ENCODE measurements around the gene PAM16.

Gene PAM16

GRCh38 chr16:4317532-4318450 lies 33.3 kb downstream of the PAM16 start:
- TF ChIP-seq, protein P1, sequence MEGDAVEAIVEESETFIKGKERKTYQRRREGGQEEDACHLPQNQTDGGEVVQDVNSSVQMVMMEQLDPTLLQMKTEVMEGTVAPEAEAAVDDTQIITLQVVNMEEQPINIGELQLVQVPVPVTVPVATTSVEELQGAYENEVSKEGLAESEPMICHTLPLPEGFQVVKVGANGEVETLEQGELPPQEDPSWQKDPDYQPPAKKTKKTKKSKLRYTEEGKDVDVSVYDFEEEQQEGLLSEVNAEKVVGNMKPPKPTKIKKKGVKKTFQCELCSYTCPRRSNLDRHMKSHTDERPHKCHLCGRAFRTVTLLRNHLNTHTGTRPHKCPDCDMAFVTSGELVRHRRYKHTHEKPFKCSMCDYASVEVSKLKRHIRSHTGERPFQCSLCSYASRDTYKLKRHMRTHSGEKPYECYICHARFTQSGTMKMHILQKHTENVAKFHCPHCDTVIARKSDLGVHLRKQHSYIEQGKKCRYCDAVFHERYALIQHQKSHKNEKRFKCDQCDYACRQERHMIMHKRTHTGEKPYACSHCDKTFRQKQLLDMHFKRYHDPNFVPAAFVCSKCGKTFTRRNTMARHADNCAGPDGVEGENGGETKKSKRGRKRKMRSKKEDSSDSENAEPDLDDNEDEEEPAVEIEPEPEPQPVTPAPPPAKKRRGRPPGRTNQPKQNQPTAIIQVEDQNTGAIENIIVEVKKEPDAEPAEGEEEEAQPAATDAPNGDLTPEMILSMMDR (IDR thresholded peaks at IDR 0.05; ENCODE audit: unreplicated experiment in 3 of 3) = no peak
- H3K27ac Mint-ChIP-seq = peak overlapping the region; percentile 81 to 90 (median 86)
- H3K36me3 Mint-ChIP-seq (ENCODE audit: low read depth) = no peaks in the 10 kb centered on the region
- no peaks in the 10 kb centered on the region for H3K9me3 Mint-ChIP-seq
- H3K4me1 Mint-ChIP-seq = peaks cover 34% of the 10 kb centered on the region
- H3K4me3 Mint-ChIP-seq = peak overlapping the region; percentile 85 to 88 (median 86)
- peaks cover 4% of the 10 kb centered on the region for H3K27me3 Mint-ChIP-seq (ENCODE audit: low read depth)

GRCh38 chr16:4316864-4317531 lies 34.1 kb downstream of the PAM16 start:
- Mint-ChIP-seq H3K27ac (peak overlapping the region in 1 of 3 experiments; percentile 81), H3K36me3 (ENCODE audit: low read depth) (no peaks in the 10 kb centered on the region), H3K27me3 (ENCODE audit: low read depth) (peaks cover 4% of the 10 kb centered on the region), H3K4me1 (peaks cover 34% of the 10 kb centered on the region), H3K4me3 (peak overlapping the region; percentile 85 to 88 (median 86)), H3K9me3 (no peaks in the 10 kb centered on the region)
- TF ChIP-seq, protein P1 (IDR thresholded peaks at IDR 0.05; ENCODE audit: unreplicated experiment in 3 of 3) = no peak

GRCh38 chr16:4316108-4316863 lies 34.8 kb downstream of the PAM16 start:
- Mint-ChIP-seq H3K27ac (peak overlapping the region in 1 of 3 experiments; percentile 81), H3K4me3 (peak overlapping the region; percentile 85 to 88 (median 86)), H3K36me3 (ENCODE audit: low read depth) (no peaks in the 10 kb centered on the region), H3K9me3 (no peaks in the 10 kb centered on the region), H3K27me3 (ENCODE audit: low read depth) (peaks cover 4% of the 10 kb centered on the region), H3K4me1 (peaks cover 34% of the 10 kb centered on the region)
- TF ChIP-seq, protein P1 (IDR thresholded peaks at IDR 0.05; ENCODE audit: unreplicated experiment in 3 of 3) = no peak

GRCh38 chr16:4315186-4316107 lies 35.7 kb downstream of the PAM16 start, which contains the start of gene GLIS2:
Gene GLIS2 (plus strand): TSS chr16:4316067. CDS start chr16:4332281, 16,214 bp downstream.
- peaks cover 8% of the 10 kb centered on the region for H3K27me3 Mint-ChIP-seq (ENCODE audit: low read depth)
- no peaks in the 10 kb centered on the region for H3K36me3 Mint-ChIP-seq (ENCODE audit: low read depth)
- H3K27ac Mint-ChIP-seq = peak within 1 kb of the TSS; percentile 87 to 97 (median 97)
- H3K4me3 Mint-ChIP-seq = peak within 1 kb of the TSS; percentile 93 to 99 (median 99)
- H3K4me1 Mint-ChIP-seq = peaks cover 34% of the 10 kb centered on the region
- TF ChIP-seq, protein P1 (IDR thresholded peaks at IDR 0.05; ENCODE audit: unreplicated experiment in 3 of 3) = no peak
- H3K9me3 Mint-ChIP-seq = no peaks in the 10 kb centered on the region
